Measurements from ENCODE around the gene P2RY6.

The P2RY6 gene

GRCh38 chr11:73243093-73243485 is 29.0 kb upstream of the P2RY6 start:
- no peak for DNase-seq (ENCODE audit: low read depth)
- H3K4me3 ChIP-seq (ENCODE audit: low read depth, low read length), result no peak overlapping the region
- no peak for TF ChIP-seq CTCF (IDR thresholded peaks at IDR 0.05; ENCODE audit: insufficient read depth, low read depth, low read length, missing control alignments)

GRCh38 chr11:73244589-73245240 is 27.4 kb upstream of the P2RY6 start:
- H3K4me3 ChIP-seq (ENCODE audit: low read depth, low read length), result no peak overlapping the region
- DNase-seq (ENCODE audit: low read depth), result no peak
- TF ChIP-seq CTCF (IDR thresholded peaks at IDR 0.05; ENCODE audit: insufficient read depth, low read depth, low read length, missing control alignments), result no peak

- no peak overlapping the region for H3K4me3 ChIP-seq (ENCODE audit: low read depth, low read length)
- DNase-seq (ENCODE audit: low read depth), result no peak
Observed at GRCh38 chr11:73245461-73245860, 26.7 kb upstream of the P2RY6 start.

GRCh38 chr11:73246303-73246702 is 25.8 kb upstream of the P2RY6 start:
- no peak for TF ChIP-seq CTCF (IDR thresholded peaks at IDR 0.05; ENCODE audit: insufficient read depth, low read depth, low read length, missing control alignments)

More at GRCh38 chr11:73245461-73245860, 26.7 kb upstream of the P2RY6 start:
- TF ChIP-seq CTCF (IDR thresholded peaks at IDR 0.05; ENCODE audit: insufficient read depth, low read depth, low read length, missing control alignments), result no peak

GRCh38 chr11:73248526-73249185 is 23.5 kb upstream of the P2RY6 start:
- H3K4me3 ChIP-seq (ENCODE audit: low read depth, low read length), result no peak overlapping the region
- DNase-seq (ENCODE audit: low read depth), result no peak
- TF ChIP-seq CTCF (IDR thresholded peaks at IDR 0.05; ENCODE audit: insufficient read depth, low read depth, low read length, missing control alignments), result no peak

More at GRCh38 chr11:73246303-73246702, 25.8 kb upstream of the P2RY6 start:
- no peak for DNase-seq (ENCODE audit: low read depth)
- no peak overlapping the region for H3K4me3 ChIP-seq (ENCODE audit: low read depth, low read length)

- peak; percentile 68 for DNase-seq (ENCODE audit: low read depth)
- TF ChIP-seq CTCF (IDR thresholded peaks at IDR 0.05; ENCODE audit: insufficient read depth, low read depth, low read length, missing control alignments), result no peak
- H3K4me3 ChIP-seq (ENCODE audit: low read depth, low read length), result no peak overlapping the region
Observed at GRCh38 chr11:73249304-73249703, 22.8 kb upstream of the P2RY6 start.

Data from GM12865 (cell line).